ENCODE data around the gene LY6G5B.

- TF ChIP-seq POLR2A (IDR thresholded peaks at IDR 0.05) = no peak
- no peak for TF ChIP-seq CTCF (IDR thresholded peaks at IDR 0.05)
- TF ChIP-seq POLR2AphosphoS5 (IDR thresholded peaks at IDR 0.05) = no peak
Observed at GRCh38 chr6:31639043-31639442, 30.7 kb upstream of the LY6G5B start.

Measured in upper lobe of left lung (tissue), 4 donors.